HepG2 (cell line): ENCODE measurements around the gene GNB1. TPM values are rescaled to one million over a fixed set of nuclear protein-coding genes. Genes with fewer than 3 reads are reported as not detected.

Experiments
- BATF2 ChIP-seq: sonication (generic); formaldehyde crosslinking; IDR thresholded peaks from 2 replicates; pipeline ENCODE4 v1.8.0; 2022; ENCODE audit warnings: mild to moderate bottlenecking, missing genetic modification reagents, moderate library complexity
- BCL6 ChIP-seq: IDR thresholded peaks from 2 replicates; pipeline ENCODE4 v1.6.1; 2016; ENCODE audit warnings: missing genetic modification reagents, missing compliant biosample characterization
- BHLHE40 ChIP-seq: IDR thresholded peaks from 2 replicates; pipeline ENCODE4 v1.6.1; 2011; ENCODE audit warnings: low read length, improper control_type of control experiment
- DNMT3B ChIP-seq: conservative IDR thresholded peaks from 2 replicates; pipeline ENCODE4 v1.6.1; 2016; ENCODE audit warnings: missing biosample characterization, control low read depth
- GABPB1 ChIP-seq: IDR thresholded peaks from 2 replicates; pipeline ENCODE4 v1.6.1; 2016; ENCODE audit warnings: mild to moderate bottlenecking, missing genetic modification reagents, moderate library complexity, missing compliant biosample characterization
- HDAC2 ChIP-seq: sonication (generic); formaldehyde crosslinking; IDR thresholded peaks from 2 replicates; pipeline ENCODE4 v1.4.0; 2020; ENCODE audit warnings: missing genetic modification reagents
- IRF2 ChIP-seq: IDR thresholded peaks from 2 replicates; pipeline ENCODE4 v1.6.1; 2018; ENCODE audit warnings: missing genetic modification reagents, missing compliant biosample characterization
- KDM4B ChIP-seq: sonication (generic); formaldehyde crosslinking; IDR thresholded peaks from 2 replicates; pipeline ENCODE4 v1.4.0; 2020; ENCODE audit warnings: missing genetic modification reagents
- MAFF ChIP-seq: IDR thresholded peaks from 2 replicates; pipeline ENCODE4 v1.6.1; 2011; ENCODE audit warnings: low read depth, low read length, improper control_type of control experiment
- MBD4 ChIP-seq: IDR thresholded peaks from 2 replicates; pipeline ENCODE4 v1.6.1; 2012; ENCODE audit warnings: low read length, inconsistent platforms, borderline replicate concordance
- MBNL3 ChIP-seq: fragments of 250-450 bp; sonication (Bioruptor Pico); conservative IDR thresholded peaks from 2 replicates; pipeline ENCODE4 v1.8.0; 2022; ENCODE audit warnings: mild to moderate bottlenecking, inconsistent platforms
- NFYB ChIP-seq: sonication (generic); formaldehyde crosslinking; IDR thresholded peaks from 2 replicates; pipeline ENCODE4 v1.4.0; 2020; ENCODE audit warnings: missing genetic modification reagents
- NPAS2 ChIP-seq: sonication (generic); formaldehyde crosslinking; IDR thresholded peaks from 2 replicates; pipeline ENCODE4 v1.8.0; 2022; ENCODE audit warnings: mild to moderate bottlenecking, missing genetic modification reagents, borderline replicate concordance
- SALL2 ChIP-seq: sonication (generic); formaldehyde crosslinking; IDR thresholded peaks from 2 replicates; pipeline ENCODE4 v1.8.1; 2023; ENCODE audit warnings: mild to moderate bottlenecking, missing genetic modification reagents, inconsistent platforms
- SKIL ChIP-seq: sonication (generic); formaldehyde crosslinking; IDR thresholded peaks from 2 replicates; pipeline ENCODE4 v1.8.0; 2022; ENCODE audit warnings: missing genetic modification reagents, mild to moderate bottlenecking, moderate library complexity, borderline replicate concordance
- SRF ChIP-seq: IDR thresholded peaks from 2 replicates; pipeline ENCODE4 v1.6.1; 2011; ENCODE audit warnings: mild to moderate bottlenecking, low read depth, low read length, moderate library complexity
- SUZ12 ChIP-seq: fragments of 150-350 bp; IDR thresholded peaks from 2 replicates; pipeline ENCODE4 v1.6.1; 2014; ENCODE audit warnings: low read depth, low read length
- ZBTB42 ChIP-seq: sonication (generic); formaldehyde crosslinking; IDR thresholded peaks from 2 replicates; pipeline ENCODE4 v1.5.0; 2020; ENCODE audit warnings: mild to moderate bottlenecking, missing genetic modification reagents
- ZFX ChIP-seq: sonication (generic); formaldehyde crosslinking; IDR thresholded peaks from 2 replicates; pipeline ENCODE4 v1.4.0; 2020; ENCODE audit warnings: mild to moderate bottlenecking, low read depth, missing genetic modification reagents, moderate library complexity
- ZNF124 ChIP-seq: sonication (generic); formaldehyde crosslinking; IDR thresholded peaks from 2 replicates; pipeline ENCODE4 v1.4.0; 2020; ENCODE audit warnings: missing genetic modification reagents
- ZNF160 ChIP-seq: sonication (generic); formaldehyde crosslinking; IDR thresholded peaks from 2 replicates; pipeline ENCODE4 v1.8.0; 2022; ENCODE audit warnings: mild to moderate bottlenecking, inconsistent platforms, missing genetic modification reagents
- ZNF263 ChIP-seq: sonication (generic); formaldehyde crosslinking; IDR thresholded peaks from 2 replicates; pipeline ENCODE4 v1.4.0; 2020; ENCODE audit warnings: missing genetic modification reagents
- ZNF562 ChIP-seq: sonication (generic); formaldehyde crosslinking; IDR thresholded peaks from 2 replicates; pipeline ENCODE4 v1.8.0; 2022; ENCODE audit warnings: missing genetic modification reagents, borderline replicate concordance
- ZNF724P ChIP-seq: sonication (generic); formaldehyde crosslinking; IDR thresholded peaks from 2 replicates; pipeline ENCODE4 v1.8.0; 2022; ENCODE audit warnings: missing genetic modification reagents, borderline replicate concordance
- ZSCAN22 ChIP-seq: sonication (generic); formaldehyde crosslinking; IDR thresholded peaks from 2 replicates; pipeline ENCODE4 v1.4.0; 2020; ENCODE audit warnings: mild to moderate bottlenecking, missing genetic modification reagents
- polyA plus RNA-seq, 8 experiments: library from polyadenylated mRNA; depleted of rRNA in 3 of 8; stranded (reverse) in 7 of 8; unstranded in 1 of 8; fragments of >200 nt; fragmentation: Illumina TruSeq in 4 of 8; extraction: Trizol in 4 of 8; gene quantifications; 2 replicates each; pipeline versions ENCODE4 v1.2.1 to v1.2.3, GENCODE V29; 2011 to 2016; ENCODE audit warnings: low read depth in 4 of 8, missing spikeins in 1 of 8, mixed read lengths in 1 of 8; ENCODE audit not compliant: insufficient read depth in 1 of 8
- total RNA-seq, 5 experiments: library from RNA; depleted of rRNA; stranded (reverse); fragments of >200 nt; fragmentation: Illumina TruSeq; extraction: Trizol; gene quantifications; 2 replicates each; pipeline ENCODE4 v1.2.3, GENCODE V29; 2016; ENCODE audit warnings: low read depth in 1 of 5
- TF ChIP-seq, protein P1 (sequence below): sonication (generic); formaldehyde crosslinking; IDR thresholded peaks from 2 replicates; pipeline ENCODE4 v1.4.0; 2020; ENCODE audit warnings: missing genetic modification reagents, borderline replicate concordance
- TF ChIP-seq, protein P2 (sequence below): sonication (generic); formaldehyde crosslinking; IDR thresholded peaks from 2 replicates; pipeline ENCODE4 v1.8.0; 2022; ENCODE audit warnings: mild to moderate bottlenecking, missing genetic modification reagents, moderate library complexity

Gene GNB1
- total and polyA plus RNA-seq, 2 of the 13 experiments (the other 11 are each of a cell fraction or from before 2014, with no cell fraction given): 66.2 to 327 TPM

DNA sequence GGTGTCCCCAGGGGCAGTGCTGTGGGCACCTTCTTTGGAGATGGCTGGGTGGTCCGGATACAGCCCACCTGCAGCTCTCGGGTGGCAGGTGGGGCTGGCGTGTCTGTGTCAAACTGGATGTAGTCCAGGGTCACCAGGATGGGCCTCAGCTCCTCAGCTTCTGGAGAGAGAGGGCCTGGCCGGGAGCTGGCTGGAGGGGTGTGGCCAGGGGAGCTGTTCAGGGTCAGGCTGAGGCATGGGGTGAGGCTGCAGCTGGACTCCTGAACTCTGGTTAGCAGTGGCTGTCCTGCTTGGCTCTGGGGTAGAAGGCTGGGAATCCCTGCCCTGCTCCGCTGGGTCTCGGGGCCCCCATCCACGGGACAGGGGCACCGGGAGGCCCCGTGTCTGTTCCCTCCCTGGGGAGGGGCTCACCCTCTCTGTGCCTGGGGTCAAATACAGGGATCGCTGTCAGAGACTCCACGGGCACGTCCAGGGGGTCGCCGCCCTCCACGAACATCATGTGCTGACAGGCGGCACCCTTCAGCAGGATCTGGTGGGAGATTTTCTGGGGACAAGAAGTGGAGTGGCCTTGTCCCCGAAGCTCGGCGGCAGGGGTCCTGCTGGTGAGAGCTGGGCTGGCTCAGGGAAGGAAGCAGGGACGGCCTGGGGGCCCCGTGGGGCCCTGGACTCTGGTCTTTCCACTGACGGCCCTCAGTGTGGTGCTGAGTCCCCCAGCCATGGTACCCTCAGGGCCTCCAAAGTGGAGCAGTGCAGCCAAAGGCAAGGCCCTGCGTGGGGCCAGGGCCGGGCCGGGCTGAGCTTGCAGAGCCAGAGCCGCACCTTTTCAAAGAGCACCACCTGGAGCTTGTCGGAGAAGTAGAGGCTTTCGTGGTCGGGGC lies 32.3 kb upstream of the GNB1 start (continued):
- TF ChIP-seq SRF (no peak), ZNF263 (CRISPR knock-in tag) (peak; percentile 50; the same call in 1 of the 2 replicates), MBNL3 (CRISPR knock-in tag) (no peak), SKIL (peak; percentile 51; the same call in 1 of the 2 replicates), IRF2 (CRISPR knock-in tag) (peak; percentile 16; the same call in 1 of the 2 replicates), ZNF124 (CRISPR knock-in tag) (no peak), DNMT3B (CRISPR knock-in tag) (no peak), NFYB (no peak), MAFF (no peak), BATF2 (CRISPR knock-in tag) (no peak), ZNF160 (CRISPR knock-in tag) (0 out of 2 replicates have a peak, but pooled peaks have one; percentile 22), KDM4B (no peak), SALL2 (CRISPR knock-in tag) (no peak), SUZ12 (no peak), BCL6 (CRISPR knock-in tag) (no peak; the same call in 1 of the 2 replicates), ZSCAN22 (CRISPR knock-in tag) (no peak), HDAC2 (CRISPR knock-in tag) (peak; percentile 60; the same call in 1 of the 2 replicates), GABPB1 (peak; percentile 55; the same call in 1 of the 2 replicates), ZBTB42 (CRISPR knock-in tag) (no peak), ZNF724P (CRISPR knock-in tag) (no peak), MBD4 (no peak), ZFX (peak; percentile 77), NPAS2 (CRISPR knock-in tag) (no peak), ZNF562 (CRISPR knock-in tag) (no peak), BHLHE40 (no peak)
- TF ChIP-seq, protein P1, sequence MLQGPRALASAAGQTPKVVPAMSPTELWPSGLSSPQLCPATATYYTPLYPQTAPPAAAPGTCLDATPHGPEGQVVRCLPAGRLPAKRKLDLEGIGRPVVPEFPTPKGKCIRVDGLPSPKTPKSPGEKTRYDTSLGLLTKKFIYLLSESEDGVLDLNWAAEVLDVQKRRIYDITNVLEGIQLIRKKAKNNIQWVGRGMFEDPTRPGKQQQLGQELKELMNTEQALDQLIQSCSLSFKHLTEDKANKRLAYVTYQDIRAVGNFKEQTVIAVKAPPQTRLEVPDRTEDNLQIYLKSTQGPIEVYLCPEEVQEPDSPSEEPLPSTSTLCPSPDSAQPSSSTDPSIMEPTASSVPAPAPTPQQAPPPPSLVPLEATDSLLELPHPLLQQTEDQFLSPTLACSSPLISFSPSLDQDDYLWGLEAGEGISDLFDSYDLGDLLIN (CRISPR knock-in tag): no peak
- TF ChIP-seq, protein P2, sequence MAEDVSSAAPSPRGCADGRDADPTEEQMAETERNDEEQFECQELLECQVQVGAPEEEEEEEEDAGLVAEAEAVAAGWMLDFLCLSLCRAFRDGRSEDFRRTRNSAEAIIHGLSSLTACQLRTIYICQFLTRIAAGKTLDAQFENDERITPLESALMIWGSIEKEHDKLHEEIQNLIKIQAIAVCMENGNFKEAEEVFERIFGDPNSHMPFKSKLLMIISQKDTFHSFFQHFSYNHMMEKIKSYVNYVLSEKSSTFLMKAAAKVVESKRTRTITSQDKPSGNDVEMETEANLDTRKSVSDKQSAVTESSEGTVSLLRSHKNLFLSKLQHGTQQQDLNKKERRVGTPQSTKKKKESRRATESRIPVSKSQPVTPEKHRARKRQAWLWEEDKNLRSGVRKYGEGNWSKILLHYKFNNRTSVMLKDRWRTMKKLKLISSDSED (CRISPR knock-in tag): 0 out of 2 replicates have a peak, but pooled peaks have one; percentile 58
